HepG2 (cell line): ENCODE results near the gene RSL1D1. TPM values are rescaled to one million over a fixed set of nuclear protein-coding genes. Genes with fewer than 3 reads are reported as not detected.

Experiments used
- ASH2L ChIP-seq: fragments of 300-600, 200-600 bp; sonication (generic); IDR thresholded peaks from 2 replicates; pipeline ENCODE4 v1.7.0; 2017; ENCODE audit warnings: low read depth, mild to moderate bottlenecking, moderate library complexity, mixed read lengths, low read length; ENCODE audit not compliant: insufficient read length
- ATF3 ChIP-seq: sonication (generic); formaldehyde crosslinking; IDR thresholded peaks from 2 replicates; pipeline ENCODE4 v1.4.0; 2020; ENCODE audit warnings: missing genetic modification reagents
- FOSL2 ChIP-seq: sonication (generic); formaldehyde crosslinking; IDR thresholded peaks from 2 replicates; pipeline ENCODE4 v1.4.0; 2020; ENCODE audit warnings: missing genetic modification reagents
- FOXP4 ChIP-seq: sonication (generic); formaldehyde crosslinking; IDR thresholded peaks from 2 replicates; pipeline ENCODE4 v1.4.0; 2020; ENCODE audit warnings: missing genetic modification reagents
- KMT2A ChIP-seq: sonication (generic); formaldehyde crosslinking; IDR thresholded peaks from 2 replicates; pipeline ENCODE4 v1.4.0; 2020; ENCODE audit warnings: missing genetic modification reagents
- NCOA2 ChIP-seq: sonication (generic); formaldehyde crosslinking; IDR thresholded peaks from 2 replicates; pipeline ENCODE4 v1.8.0; 2022; ENCODE audit warnings: inconsistent platforms
- NONO ChIP-seq, 2 experiments: fragments of 450-650 bp in 1 of 2; sonication (generic) in 1 of 2; formaldehyde crosslinking in 1 of 2; IDR thresholded peaks in 1 of 2; conservative IDR thresholded peaks in 1 of 2; 2 replicates each; pipeline versions ENCODE4 v1.6.1 to v1.8.0; 2017 to 2022; ENCODE audit warnings: mild to moderate bottlenecking in 1 of 2, missing genetic modification reagents in 1 of 2, moderate library complexity in 1 of 2
- RNF2 ChIP-seq: fragments of 450-650 bp; conservative IDR thresholded peaks from 2 replicates; pipeline ENCODE4 v1.6.1; 2016; ENCODE audit warnings: low read depth
- TOE1 ChIP-seq: sonication (generic); formaldehyde crosslinking; IDR thresholded peaks from 2 replicates; pipeline ENCODE4 v1.4.0; 2020; ENCODE audit warnings: mild to moderate bottlenecking, missing genetic modification reagents
- ZNF264 ChIP-seq: sonication (generic); formaldehyde crosslinking; IDR thresholded peaks from 2 replicates; pipeline ENCODE4 v1.4.0; 2020; ENCODE audit warnings: missing genetic modification reagents
- ZNF512B ChIP-seq: sonication (generic); formaldehyde crosslinking; IDR thresholded peaks from 2 replicates; pipeline ENCODE4 v1.5.1; 2020; ENCODE audit warnings: missing genetic modification reagents, mild to moderate bottlenecking, borderline replicate concordance
- ZNF709 ChIP-seq: sonication (generic); formaldehyde crosslinking; IDR thresholded peaks from 2 replicates; pipeline ENCODE4 v1.5.0; 2020; ENCODE audit warnings: mild to moderate bottlenecking, missing genetic modification reagents
- ZNF766 ChIP-seq: sonication (generic); formaldehyde crosslinking; IDR thresholded peaks from 2 replicates; pipeline ENCODE4 v1.5.0; 2020; ENCODE audit warnings: missing genetic modification reagents, borderline replicate concordance
- ZNF790 ChIP-seq: sonication (generic); formaldehyde crosslinking; IDR thresholded peaks from 2 replicates; pipeline ENCODE4 v1.8.0; 2022; ENCODE audit warnings: missing genetic modification reagents, mild to moderate bottlenecking, borderline replicate concordance
- polyA plus RNA-seq, 8 experiments: library from polyadenylated mRNA; depleted of rRNA in 3 of 8; stranded (reverse) in 7 of 8; unstranded in 1 of 8; fragments of >200 nt; fragmentation: Illumina TruSeq in 4 of 8; extraction: Trizol in 4 of 8; gene quantifications; 2 replicates each; pipeline versions ENCODE4 v1.2.1 to v1.2.3, GENCODE V29; 2011 to 2016; ENCODE audit warnings: low read depth in 4 of 8, missing spikeins in 1 of 8, mixed read lengths in 1 of 8; ENCODE audit not compliant: insufficient read depth in 1 of 8
- total RNA-seq, 5 experiments: library from RNA; depleted of rRNA; stranded (reverse); fragments of >200 nt; fragmentation: Illumina TruSeq; extraction: Trizol; gene quantifications; 2 replicates each; pipeline ENCODE4 v1.2.3, GENCODE V29; 2016; ENCODE audit warnings: low read depth in 1 of 5
- TF ChIP-seq, protein P1 (sequence below): conservative IDR thresholded peaks from 2 replicates; pipeline ENCODE4 v1.6.1; 2018; ENCODE audit warnings: missing genetic modification reagents
- TF ChIP-seq, protein P2 (sequence below): sonication (generic); formaldehyde crosslinking; IDR thresholded peaks from 2 replicates; pipeline ENCODE4 v1.4.0; 2020; ENCODE audit warnings: missing genetic modification reagents
- TF ChIP-seq, protein P3 (sequence below): sonication (generic); formaldehyde crosslinking; IDR thresholded peaks from 2 replicates; pipeline ENCODE4 v1.8.0; 2022; ENCODE audit warnings: missing genetic modification reagents, mild to moderate bottlenecking, moderate library complexity, borderline replicate concordance

Gene RSL1D1
- total and polyA plus RNA-seq, 2 of the 13 experiments (the other 11 are each of a cell fraction or from before 2014, with no cell fraction given): 187 to 343 TPM

DNA sequence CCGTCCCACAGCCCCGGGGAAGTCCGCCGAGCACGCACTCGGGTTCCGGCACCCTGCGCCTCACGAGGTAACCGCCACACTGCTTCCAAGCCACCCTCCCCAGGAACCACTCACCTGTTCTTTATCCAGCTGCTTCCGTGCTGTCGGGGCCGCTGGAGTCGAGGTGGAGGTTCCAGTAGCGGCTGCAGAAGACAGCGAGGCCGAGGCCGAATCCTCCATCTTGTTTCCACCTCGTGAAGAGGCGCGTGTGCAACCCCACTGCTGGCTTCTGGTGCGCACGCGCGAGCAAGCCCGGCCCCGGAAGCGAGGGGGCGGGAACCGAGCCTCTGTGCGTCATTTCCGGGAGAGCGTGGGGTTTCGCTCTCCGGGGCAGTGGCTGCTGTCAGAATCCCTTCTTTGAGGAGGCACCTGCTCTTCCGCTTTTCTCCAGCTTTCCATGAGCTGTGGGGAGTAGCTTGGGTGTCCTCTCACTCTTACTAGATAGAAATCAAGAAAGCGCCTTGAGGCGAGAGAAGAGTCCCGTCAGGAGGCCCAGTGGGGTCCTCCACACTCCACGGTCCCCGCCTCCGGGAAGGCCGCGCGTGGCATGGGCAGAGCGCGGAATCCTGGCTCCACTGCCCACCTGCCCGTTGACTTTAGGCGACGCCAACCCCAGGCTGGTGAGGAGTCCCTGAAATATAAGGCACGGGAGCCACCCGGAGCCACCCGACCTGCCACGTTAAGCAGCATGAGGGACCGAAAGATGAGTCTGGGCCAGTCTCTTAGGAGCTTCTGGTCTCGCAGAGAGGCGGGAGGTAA, at the start of gene RSL1D1 (continued):
- TF ChIP-seq FOSL2 (CRISPR knock-in tag): peak; percentile 61
- peak; percentile 99 for TF ChIP-seq KMT2A (CRISPR knock-in tag)
- TF ChIP-seq, protein P1, sequence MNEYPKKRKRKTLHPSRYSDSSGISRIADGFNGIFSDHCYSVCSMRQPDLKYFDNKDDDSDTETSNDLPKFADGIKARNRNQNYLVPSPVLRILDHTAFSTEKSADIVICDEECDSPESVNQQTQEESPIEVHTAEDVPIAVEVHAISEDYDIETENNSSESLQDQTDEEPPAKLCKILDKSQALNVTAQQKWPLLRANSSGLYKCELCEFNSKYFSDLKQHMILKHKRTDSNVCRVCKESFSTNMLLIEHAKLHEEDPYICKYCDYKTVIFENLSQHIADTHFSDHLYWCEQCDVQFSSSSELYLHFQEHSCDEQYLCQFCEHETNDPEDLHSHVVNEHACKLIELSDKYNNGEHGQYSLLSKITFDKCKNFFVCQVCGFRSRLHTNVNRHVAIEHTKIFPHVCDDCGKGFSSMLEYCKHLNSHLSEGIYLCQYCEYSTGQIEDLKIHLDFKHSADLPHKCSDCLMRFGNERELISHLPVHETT: peak; percentile 88; the same call in 1 of the 2 replicates
- TF ChIP-seq, protein P2, sequence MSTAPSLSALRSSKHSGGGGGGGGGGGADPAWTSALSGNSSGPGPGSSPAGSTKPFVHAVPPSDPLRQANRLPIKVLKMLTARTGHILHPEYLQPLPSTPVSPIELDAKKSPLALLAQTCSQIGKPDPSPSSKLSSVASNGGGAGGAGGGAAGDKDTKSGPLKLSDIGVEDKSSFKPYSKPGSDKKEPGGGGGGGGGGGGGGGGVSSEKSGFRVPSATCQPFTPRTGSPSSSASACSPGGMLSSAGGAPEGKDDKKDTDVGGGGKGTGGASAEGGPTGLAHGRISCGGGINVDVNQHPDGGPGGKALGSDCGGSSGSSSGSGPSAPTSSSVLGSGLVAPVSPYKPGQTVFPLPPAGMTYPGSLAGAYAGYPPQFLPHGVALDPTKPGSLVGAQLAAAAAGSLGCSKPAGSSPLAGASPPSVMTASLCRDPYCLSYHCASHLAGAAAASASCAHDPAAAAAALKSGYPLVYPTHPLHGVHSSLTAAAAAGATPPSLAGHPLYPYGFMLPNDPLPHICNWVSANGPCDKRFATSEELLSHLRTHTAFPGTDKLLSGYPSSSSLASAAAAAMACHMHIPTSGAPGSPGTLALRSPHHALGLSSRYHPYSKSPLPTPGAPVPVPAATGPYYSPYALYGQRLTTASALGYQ (CRISPR knock-in tag): 0 out of 2 replicates have a peak, but pooled peaks have one; percentile 25
- TF ChIP-seq ZNF512B: peak; percentile 49; the same call in 1 of the 2 replicates
- TF ChIP-seq TOE1 (CRISPR knock-in tag): no peak
- peak; percentile 57 for TF ChIP-seq ZNF766 (CRISPR knock-in tag)
- TF ChIP-seq ZNF790 (CRISPR knock-in tag): peak; percentile 99
- TF ChIP-seq, protein P3, sequence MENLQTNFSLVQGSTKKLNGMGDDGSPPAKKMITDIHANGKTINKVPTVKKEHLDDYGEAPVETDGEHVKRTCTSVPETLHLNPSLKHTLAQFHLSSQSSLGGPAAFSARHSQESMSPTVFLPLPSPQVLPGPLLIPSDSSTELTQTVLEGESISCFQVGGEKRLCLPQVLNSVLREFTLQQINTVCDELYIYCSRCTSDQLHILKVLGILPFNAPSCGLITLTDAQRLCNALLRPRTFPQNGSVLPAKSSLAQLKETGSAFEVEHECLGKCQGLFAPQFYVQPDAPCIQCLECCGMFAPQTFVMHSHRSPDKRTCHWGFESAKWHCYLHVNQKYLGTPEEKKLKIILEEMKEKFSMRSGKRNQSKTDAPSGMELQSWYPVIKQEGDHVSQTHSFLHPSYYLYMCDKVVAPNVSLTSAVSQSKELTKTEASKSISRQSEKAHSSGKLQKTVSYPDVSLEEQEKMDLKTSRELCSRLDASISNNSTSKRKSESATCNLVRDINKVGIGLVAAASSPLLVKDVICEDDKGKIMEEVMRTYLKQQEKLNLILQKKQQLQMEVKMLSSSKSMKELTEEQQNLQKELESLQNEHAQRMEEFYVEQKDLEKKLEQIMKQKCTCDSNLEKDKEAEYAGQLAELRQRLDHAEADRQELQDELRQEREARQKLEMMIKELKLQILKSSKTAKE: no peak
- TF ChIP-seq FOXP4 (CRISPR knock-in tag): peak; percentile 57; the same call in 1 of the 2 replicates
- no peak; the same call in none of the 2 replicates for TF ChIP-seq ATF3 (CRISPR knock-in tag)
- TF ChIP-seq ASH2L: peak; percentile 94
- TF ChIP-seq ZNF264: peak; percentile 77; the same call in 1 of the 2 replicates
- peak; percentile 61 for TF ChIP-seq NCOA2 (CRISPR knock-in tag)
- no peak for TF ChIP-seq NONO (IDR thresholded peaks at IDR 0.05)
- TF ChIP-seq NONO (CRISPR knock-in tag; conservative IDR thresholded peaks at IDR 0.05): peak; percentile 98
- TF ChIP-seq RNF2: peak; percentile 68
- TF ChIP-seq ZNF709 (CRISPR knock-in tag): peak; percentile 93; the same call in 1 of the 2 replicates
